RWPE2 (cell line): Measurements from ENCODE around the gene FAM151A.

Experiments
- ATAC-seq: fragments of 200-7000 bp; cut with Tn5 transposase; 3 replicates; pipeline ENCODE4 v1.9.1; 2021; ENCODE audit warnings: low read depth
- DNase-seq: peaks from one replicate; pipeline ENCODE4 v3.0.0-alpha.2; 2020; ENCODE audit warnings: low spot score
- H3K27ac ChIP-seq: fragments of 450-650 bp; 2 replicates; pipeline ENCODE4 v1.5.1; 2017; ENCODE audit warnings: mild to moderate bottlenecking; ENCODE audit not compliant: poor library complexity, severe bottlenecking
- H3K27me3 ChIP-seq: fragments of 250-450 bp; sonication (Bioruptor Pico); 2 replicates; pipeline ENCODE4 v1.5.1; 2021; ENCODE audit warnings: mild to moderate bottlenecking, moderate library complexity; ENCODE audit not compliant: insufficient read depth, poor library complexity, severe bottlenecking
- H3K36me3 ChIP-seq: fragments of 250-450 bp; sonication (Bioruptor Pico); 2 replicates; pipeline ENCODE4 v1.5.1; 2020; ENCODE audit warnings: low read depth, mild to moderate bottlenecking, moderate library complexity
- H3K4me1 ChIP-seq: fragments of 250-450 bp; sonication (Bioruptor Pico); 2 replicates; pipeline ENCODE4 v1.5.1; 2021; ENCODE audit warnings: mild to moderate bottlenecking, moderate library complexity; ENCODE audit not compliant: insufficient read depth, poor library complexity, severe bottlenecking
- H3K4me3 ChIP-seq: fragments of 250-450 bp; sonication (Bioruptor Pico); 2 replicates; pipeline ENCODE4 v1.5.1; 2021; ENCODE audit warnings: mild to moderate bottlenecking, moderate library complexity; ENCODE audit not compliant: severe bottlenecking
- H3K9me3 ChIP-seq: fragments of 250-450 bp; sonication (Bioruptor Pico); 2 replicates; pipeline ENCODE4 v1.5.1; 2021; ENCODE audit warnings: mild to moderate bottlenecking, moderate library complexity; ENCODE audit not compliant: severe bottlenecking
- TF ChIP-seq, protein P1 (sequence below): fragments of 450-650 bp; IDR thresholded peaks from one replicate; pipeline ENCODE4 v1.5.1; 2017; ENCODE audit warnings: mild to moderate bottlenecking, moderate library complexity; ENCODE audit not compliant: poor library complexity, severe bottlenecking

FAM151A gene

DNA sequence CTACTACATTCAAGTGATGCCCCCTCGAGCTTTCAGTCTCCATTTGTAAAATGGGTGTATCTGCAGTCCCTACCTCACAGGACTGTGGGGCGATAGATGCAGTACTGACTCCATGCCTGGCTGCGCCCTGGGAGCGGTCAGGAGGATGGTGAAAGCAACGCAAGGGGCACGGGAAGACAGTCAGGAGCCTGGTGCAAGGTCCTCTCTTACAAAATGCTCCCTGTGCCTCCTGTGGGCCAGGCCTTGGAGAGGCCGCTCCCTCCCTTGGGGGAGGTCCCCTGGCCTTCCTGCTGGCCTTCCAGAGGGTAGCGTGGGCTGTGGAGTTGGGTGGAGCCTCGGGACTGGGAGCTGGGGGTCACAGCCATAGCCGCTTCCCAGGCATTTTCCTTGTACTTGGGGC is 21.6 kb downstream of the FAM151A start:
- TF ChIP-seq, protein P1, sequence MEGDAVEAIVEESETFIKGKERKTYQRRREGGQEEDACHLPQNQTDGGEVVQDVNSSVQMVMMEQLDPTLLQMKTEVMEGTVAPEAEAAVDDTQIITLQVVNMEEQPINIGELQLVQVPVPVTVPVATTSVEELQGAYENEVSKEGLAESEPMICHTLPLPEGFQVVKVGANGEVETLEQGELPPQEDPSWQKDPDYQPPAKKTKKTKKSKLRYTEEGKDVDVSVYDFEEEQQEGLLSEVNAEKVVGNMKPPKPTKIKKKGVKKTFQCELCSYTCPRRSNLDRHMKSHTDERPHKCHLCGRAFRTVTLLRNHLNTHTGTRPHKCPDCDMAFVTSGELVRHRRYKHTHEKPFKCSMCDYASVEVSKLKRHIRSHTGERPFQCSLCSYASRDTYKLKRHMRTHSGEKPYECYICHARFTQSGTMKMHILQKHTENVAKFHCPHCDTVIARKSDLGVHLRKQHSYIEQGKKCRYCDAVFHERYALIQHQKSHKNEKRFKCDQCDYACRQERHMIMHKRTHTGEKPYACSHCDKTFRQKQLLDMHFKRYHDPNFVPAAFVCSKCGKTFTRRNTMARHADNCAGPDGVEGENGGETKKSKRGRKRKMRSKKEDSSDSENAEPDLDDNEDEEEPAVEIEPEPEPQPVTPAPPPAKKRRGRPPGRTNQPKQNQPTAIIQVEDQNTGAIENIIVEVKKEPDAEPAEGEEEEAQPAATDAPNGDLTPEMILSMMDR, result no peak
- no peak for DNase-seq

DNA sequence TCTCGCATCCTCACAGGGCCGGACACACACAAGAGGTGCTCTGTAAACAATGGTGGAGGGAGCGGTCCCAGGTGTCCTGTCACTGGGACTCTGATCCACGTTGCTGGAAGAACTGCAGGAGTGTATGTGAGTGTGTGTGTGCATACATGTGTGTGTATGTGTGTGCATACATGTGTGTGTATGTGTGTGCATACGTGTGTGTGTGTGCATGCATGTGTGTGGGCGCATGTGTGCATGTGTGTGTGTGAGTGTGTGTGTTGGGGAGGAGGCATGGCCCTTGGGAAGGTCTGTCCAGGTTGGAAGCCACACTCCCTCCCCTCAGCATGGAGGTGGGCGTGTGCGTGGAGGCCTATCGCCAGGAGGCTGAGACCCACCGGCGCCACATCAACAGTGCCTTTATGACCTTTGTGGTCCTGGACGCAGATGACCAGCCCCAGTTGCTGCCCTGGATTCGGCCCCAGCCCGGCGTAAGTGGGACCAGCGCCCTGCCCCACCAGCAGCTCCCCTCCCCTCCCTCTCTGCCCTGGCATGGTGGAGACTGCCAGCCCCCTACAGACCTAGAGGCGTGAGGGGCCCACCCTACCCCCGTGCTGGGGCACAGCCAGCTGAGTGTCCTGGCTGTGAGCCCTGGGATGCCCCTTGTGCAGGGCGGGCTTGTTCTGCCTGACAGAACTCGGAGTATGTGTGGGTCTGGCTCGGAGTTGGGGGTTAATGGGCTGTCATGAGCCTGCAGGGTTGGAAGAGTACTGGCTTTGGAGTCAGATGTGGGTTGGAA is 22.2 kb downstream of the FAM151A start:
- no peaks in the 10 kb centered on the region for H3K4me1 ChIP-seq
- TF ChIP-seq, protein P1, result no peak
- no peak overlapping the region for H3K4me3 ChIP-seq
- no peaks in the 10 kb centered on the region for H3K9me3 ChIP-seq
- H3K27ac ChIP-seq, result no peak overlapping the region
- no peaks in the 10 kb centered on the region for H3K36me3 ChIP-seq
- DNase-seq (no peak), ATAC-seq (no peak)
- H3K27me3 ChIP-seq, result no peaks in the 10 kb centered on the region

More for the DNA sequence above, 21.6 kb downstream of the FAM151A start:
- Histone ChIP-seq H3K27me3 (no peaks in the 10 kb centered on the region), H3K9me3 (no peaks in the 10 kb centered on the region), H3K27ac (no peak overlapping the region), H3K4me3 (no peak overlapping the region), H3K4me1 (no peaks in the 10 kb centered on the region), H3K36me3 (no peaks in the 10 kb centered on the region)
- ATAC-seq, result no peak

DNA sequence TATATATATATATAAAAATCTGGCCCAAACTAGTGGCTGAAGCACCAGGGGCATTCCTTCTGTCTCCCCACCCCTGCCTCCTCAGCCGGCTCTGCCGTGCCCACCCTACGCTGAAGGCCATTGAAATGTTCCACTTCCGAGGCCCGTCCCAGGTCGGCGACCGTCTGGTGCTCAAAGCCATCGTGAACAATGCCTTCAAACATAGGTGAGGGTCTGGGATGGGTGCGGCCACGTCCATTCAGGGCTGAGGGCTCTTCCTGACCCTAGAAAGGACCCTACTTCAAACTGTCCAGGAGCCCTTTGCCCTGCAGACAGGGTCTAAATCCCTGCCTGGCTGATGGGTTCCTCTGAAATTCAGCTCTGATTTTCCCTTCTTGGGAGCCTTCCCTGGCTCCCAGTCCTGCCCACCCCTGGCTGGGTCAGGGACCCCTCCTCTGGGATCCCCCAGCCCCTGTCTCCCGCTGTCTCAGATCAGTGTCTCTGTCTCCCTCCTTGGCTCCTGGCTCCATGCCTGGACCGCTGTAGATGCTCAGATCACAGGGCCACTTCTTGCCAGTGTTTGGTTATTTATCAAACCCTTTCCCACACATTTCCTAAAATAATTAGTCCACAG is 24.0 kb downstream of the FAM151A start:
- DNase-seq (no peak), ATAC-seq (no peak)
- TF ChIP-seq, protein P1, result no peak
- H3K36me3 ChIP-seq, result no peaks in the 10 kb centered on the region
- no peak overlapping the region for H3K4me3 ChIP-seq
- no peaks in the 10 kb centered on the region for H3K9me3 ChIP-seq
- H3K27me3 ChIP-seq, result no peaks in the 10 kb centered on the region
- no peaks in the 10 kb centered on the region for H3K4me1 ChIP-seq
- H3K27ac ChIP-seq, result no peak overlapping the region

DNA sequence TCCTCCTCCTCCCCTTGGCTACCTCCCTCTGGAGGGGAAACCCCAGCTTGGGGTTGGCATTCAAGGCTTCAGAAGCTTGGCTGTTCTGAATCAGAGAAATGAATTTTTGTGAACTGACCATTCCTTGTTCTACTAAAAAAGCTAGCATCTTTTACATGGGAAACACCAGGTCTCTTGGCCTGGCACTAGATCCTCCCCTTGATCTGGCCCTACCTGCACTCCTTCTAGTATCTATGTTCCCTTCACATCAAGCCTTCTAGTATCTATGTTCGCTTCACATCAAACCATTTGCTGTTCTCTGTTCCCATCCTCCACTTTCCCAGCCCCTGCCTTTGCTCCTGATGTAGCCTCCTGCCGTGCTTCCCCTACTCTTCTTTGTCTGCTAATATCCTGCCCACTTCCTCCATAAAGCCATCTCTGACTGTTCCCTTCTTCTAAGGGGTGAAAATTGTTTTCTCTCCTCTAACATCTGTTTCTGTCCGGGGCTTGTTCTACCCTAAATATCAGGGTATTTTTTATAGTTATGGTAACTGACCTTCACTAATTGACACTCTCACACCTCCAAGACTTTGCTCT is 25.8 kb downstream of the FAM151A start:
- H3K4me3 ChIP-seq, result no peak overlapping the region
- H3K9me3 ChIP-seq, result no peaks in the 10 kb centered on the region
- H3K4me1 ChIP-seq, result no peaks in the 10 kb centered on the region
- DNase-seq, result no peak
- H3K27me3 ChIP-seq, result no peaks in the 10 kb centered on the region
- no peaks in the 10 kb centered on the region for H3K36me3 ChIP-seq
- TF ChIP-seq, protein P1, result no peak
- H3K27ac ChIP-seq, result no peak overlapping the region
- no peak for ATAC-seq
